ENCODE results near the gene PRR23E.

The PRR23E gene

GRCh38 chr3:127192576-127193232, at the start of gene PRR23E:
Gene PRR23E (plus strand): TSS chr3:127193131. CDS start chr3:127196686, 3,555 bp downstream.
- DNase-seq (ENCODE audit: low spot score): no peak

- no peak for DNase-seq (ENCODE audit: low spot score)
Observed at GRCh38 chr3:127143172-127143571, 49.8 kb upstream of the PRR23E start.

GRCh38 chr3:127144631-127145030, 48.3 kb upstream of the PRR23E start:
- no peak for DNase-seq (ENCODE audit: low spot score)

- no peak for DNase-seq (ENCODE audit: low spot score)
Observed at GRCh38 chr3:127145266-127145665, 47.7 kb upstream of the PRR23E start.

DNA sequence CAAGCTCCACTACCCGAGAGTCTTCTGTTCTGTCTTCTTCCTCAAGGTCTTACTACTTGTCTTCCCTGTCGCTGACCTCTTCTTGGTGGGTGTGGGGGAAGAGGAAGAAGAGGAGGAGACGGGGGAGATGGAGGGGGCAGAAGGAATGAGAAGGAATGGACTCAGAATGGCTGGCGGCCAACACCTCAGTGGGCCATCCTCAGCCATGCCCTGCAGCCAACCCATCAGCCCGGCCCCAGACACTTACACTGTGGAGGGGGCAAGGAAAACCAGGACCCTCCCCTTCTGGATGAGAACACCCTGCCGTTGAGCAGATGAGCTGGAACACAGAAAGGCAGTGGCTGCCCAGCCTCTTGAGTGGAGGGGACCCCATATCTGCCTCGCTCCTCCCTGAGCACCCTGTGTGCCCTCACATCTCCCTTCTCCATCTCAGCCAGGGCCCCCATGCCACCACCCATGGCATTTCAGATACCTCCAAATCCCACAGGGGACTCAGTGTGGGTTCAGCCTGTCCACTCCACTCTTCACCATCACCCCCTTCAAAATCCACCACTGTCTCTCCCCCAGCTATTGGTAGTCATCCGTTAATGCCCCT, 45.5 kb upstream of the PRR23E start:
- no peak for DNase-seq (ENCODE audit: low spot score)

DNA sequence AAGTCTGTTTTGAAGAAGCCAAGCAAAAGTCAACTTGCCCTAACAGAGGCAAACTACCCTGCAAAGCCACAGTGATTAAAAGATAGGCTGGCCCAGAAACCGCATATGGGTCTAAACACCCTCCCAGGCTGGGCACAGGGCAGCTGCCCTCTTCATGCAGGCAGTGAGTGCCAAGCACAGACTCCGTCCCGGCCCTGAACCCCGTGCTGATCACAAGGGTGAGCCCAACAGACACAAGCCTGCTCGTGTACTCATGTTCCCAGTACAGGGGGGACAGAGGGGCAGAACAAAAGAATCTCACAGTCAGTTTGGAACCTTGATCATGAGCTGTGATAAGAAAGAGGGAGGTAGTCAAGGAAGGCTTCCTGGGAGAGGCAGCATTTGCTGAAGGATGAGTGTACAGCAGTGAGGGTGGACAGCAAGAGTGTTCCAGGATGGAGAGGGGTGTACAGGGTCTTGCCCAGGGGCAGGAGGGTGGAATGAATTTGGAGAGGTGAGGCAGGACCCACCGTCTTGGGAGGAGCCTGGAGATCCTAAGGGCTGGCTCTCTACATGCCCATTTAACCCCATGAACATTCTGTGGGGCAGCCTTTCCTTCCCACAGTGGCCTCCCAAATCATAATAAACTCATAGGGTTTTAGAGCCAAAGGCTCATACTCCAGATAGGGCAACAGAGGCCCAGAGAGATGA, 43.2 kb upstream of the PRR23E start:
- DNase-seq (ENCODE audit: low spot score): no peak

GRCh38 chr3:127150513-127151250, 42.2 kb upstream of the PRR23E start:
- DNase-seq (ENCODE audit: low spot score): no peak

- no peak for DNase-seq (ENCODE audit: low spot score)
Observed at GRCh38 chr3:127151251-127151564, 41.7 kb upstream of the PRR23E start.

DNA sequence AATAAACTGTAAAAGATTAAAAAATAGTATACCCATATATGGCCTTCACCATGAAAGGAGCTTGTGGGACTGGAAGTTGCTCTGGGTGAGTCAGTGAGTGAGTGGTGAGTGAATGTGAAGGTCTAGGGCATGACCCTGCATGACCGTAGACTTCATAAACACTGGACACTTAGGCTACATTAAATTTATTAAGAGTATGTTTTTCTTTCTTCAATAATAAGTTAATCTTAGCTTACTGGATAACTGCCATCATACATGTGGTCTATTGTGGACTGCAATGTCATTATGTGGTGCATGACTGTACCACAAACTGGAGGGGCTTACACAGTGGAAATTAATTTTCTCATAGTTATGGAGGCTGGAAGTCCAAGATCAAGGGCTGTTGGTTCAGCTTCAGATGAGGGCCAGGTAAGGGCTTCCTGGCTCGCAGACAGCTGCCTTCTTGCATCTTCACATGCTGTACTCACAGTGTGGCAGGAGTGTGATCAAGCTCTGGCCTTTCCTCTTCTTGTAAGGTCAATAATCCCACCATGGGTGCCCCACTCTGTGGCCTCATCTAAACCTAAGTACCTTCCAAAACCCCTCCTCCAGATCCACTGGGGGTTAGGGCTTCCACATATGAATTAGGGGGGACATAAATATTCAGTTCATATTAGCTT, 40.8 kb upstream of the PRR23E start:
- no peak for DNase-seq (ENCODE audit: low spot score)

DNA sequence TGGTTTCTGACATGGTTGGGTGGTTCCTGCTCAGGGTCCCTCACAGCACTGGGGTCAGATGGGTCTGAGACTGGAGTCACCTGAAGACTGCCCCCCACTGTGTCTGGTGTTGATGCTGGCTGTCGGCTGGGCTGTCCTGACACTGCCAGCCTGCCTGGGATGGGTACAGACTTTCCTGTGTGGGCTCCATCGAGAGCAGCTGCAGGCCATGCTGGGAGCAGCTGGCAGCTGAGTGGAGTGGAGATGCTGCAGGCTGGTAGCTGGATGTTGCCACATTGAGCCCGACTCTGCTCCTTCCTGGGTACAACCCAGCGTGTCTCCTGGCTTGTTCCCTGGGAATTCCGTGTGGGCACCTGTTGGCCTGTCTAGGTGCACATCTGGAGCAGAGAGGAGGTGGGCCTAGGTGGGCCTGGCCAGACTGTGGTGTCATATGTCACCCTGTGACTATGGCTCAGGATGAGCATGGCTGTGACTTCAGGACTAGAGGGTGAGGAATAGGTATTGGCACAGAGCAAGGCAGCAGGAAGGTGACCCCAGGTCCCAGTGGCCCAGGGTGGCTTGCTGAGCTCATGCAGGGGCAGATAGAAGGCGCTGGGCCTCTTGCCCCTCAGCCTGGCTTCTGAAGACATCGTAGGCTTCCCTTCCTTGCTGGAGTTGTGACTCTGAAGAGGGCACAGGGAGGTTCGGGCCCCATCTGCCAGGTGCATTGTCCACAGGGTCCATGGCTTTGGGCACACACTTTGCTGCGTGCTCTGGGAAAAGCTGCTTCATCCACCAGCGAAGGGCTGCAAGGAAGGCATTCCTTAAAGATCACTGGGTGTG, 40.0 kb upstream of the PRR23E start:
- no peak for DNase-seq (ENCODE audit: low spot score)

DNA sequence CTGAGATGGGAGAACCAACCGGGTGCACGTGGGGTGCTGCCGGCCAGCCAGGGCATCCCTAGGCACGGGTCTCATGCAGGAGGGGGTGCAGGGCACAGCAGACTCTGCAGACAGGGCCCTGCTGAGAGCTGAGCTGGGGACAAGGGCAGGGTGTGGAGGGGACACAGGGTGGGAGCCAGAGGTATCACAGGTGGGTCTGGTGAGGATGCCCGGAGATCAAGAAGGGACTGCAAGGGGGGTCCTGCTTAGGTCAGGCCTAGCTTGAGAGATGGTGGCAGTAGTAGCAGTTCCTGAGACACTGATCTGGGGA, 39.5 kb upstream of the PRR23E start:
- no peak for DNase-seq (ENCODE audit: low spot score)

GRCh38 chr3:127156338-127157050, 36.4 kb upstream of the PRR23E start:
- no peak for DNase-seq (ENCODE audit: low spot score)

DNA sequence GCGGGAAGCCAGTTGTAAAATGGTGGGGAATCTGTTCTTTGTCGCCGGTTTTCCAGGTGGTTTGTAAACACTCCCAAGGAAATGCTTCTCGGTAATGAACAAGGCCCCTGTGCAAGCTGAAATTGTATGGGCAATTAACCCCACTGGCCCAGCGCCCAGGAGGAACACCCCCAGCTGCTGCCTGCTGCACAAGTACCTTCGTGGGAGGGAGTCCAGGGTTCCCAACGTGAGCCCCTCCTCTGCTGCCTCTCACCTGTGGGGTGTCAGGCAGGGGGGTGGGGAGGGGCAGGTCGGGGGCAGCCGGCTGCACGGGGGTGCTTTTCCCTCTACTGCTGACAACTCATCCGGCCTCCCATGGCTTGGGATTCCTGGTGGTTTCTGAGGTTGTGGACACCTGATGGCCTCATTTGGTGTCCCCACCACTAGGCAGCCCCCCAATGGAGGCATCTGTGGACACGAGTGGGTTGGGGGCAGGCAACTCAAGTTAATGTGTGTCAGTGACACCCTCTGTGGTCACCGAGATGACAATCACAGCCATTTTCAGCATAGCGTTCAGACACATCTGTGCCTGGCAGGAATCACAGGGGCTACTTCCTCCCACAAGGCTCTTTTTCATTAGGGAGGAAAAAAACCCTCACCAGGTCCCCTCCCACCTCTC, 35.6 kb upstream of the PRR23E start:
- DNase-seq (ENCODE audit: low spot score): no peak

DNA sequence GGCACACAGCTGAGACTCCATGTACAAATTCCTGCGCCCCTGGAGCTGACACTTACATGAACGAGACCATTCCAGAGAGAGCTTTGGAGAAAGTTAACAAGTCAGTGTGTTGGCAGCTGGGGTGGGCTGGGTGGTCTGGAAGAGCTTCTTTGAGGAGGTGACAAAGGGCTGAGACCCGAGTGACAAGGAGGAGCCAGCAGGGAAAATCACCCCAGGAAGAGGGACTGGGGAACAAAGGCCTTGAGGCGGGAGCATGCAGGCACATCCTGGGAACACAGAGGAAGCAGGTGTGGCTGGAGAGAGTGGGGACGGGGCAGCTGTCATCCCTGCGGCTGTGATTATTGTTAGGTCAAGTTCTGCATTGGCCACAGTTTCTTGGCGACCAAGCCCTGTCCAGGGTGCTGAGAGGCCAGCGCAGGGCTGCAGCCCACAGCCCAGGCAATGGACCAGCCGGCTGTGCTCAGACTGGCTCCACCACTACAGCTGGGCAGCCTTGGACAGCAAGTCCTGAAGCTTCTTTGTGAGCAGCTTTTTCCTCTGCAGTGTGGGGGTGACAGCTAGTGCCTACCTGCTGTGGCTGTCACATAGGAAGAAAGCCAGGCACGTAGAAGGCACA, 34.2 kb upstream of the PRR23E start:
- DNase-seq (ENCODE audit: low spot score): no peak

GRCh38 chr3:127159543-127159942, 33.4 kb upstream of the PRR23E start:
- DNase-seq (ENCODE audit: low spot score): no peak

- no peak for DNase-seq (ENCODE audit: low spot score)
Observed at GRCh38 chr3:127161236-127161635, 31.7 kb upstream of the PRR23E start.

DNA sequence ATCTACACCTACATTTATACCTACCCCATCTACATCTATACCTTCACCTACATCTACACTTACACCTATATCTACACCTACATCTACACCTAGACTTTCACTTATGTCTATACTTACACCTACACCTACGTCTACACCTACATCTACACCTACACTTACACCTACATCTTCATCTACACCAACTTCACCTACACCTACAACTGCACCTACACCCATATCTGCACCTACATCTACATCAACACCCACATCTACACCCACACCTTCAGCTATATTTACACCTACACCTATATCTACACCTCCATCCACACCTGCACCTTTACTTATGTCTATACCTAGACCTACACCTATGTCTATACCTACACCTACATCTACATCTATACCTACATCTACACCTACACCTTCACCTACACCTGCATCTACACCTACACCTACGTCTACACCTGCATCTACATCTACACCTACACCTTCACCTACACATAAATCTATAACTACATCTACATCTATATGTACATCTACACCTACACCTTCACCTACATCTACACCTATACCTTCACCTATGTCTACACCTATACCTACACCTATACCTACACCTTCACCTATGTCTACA, 30.9 kb upstream of the PRR23E start:
- no peak for DNase-seq (ENCODE audit: low spot score)

- DNase-seq (ENCODE audit: low spot score): no peak
Observed at GRCh38 chr3:127162947-127163645, 29.8 kb upstream of the PRR23E start.

DNA sequence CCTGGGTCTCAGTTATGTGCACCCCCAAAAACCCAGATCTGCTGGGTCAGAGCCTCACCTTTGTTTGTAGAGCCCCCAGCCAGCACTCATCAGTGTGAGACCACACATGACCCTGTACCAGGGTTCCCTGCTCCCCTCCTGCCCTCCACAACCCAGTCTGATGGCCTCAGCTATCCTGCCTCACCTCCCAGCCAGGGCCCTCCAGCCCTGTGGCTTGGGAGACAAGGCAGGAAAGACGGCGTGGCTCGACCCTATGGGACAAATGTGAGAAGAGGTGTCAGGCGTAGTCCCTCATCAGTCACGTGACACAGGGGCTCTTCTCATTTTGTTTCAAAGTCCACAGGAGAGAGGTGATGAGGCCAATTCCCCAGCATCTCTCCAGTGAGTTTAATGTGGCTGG, 28.3 kb upstream of the PRR23E start:
- no peak for DNase-seq (ENCODE audit: low spot score)

Data from putamen (tissue), 1 donor.